GM12873 (cell line): Measurements from ENCODE around the gene PFKL.

ENCODE experiments used
- TF ChIP-seq, protein P1 (sequence below): IDR thresholded peaks from 2 replicates; pipeline ENCODE4 v1.5.1; 2012; ENCODE audit warnings: low read depth, mild to moderate bottlenecking, moderate library complexity, low read length, control low read depth; ENCODE audit not compliant: insufficient read depth; ENCODE audit errors: missing control alignments

The PFKL gene

DNA sequence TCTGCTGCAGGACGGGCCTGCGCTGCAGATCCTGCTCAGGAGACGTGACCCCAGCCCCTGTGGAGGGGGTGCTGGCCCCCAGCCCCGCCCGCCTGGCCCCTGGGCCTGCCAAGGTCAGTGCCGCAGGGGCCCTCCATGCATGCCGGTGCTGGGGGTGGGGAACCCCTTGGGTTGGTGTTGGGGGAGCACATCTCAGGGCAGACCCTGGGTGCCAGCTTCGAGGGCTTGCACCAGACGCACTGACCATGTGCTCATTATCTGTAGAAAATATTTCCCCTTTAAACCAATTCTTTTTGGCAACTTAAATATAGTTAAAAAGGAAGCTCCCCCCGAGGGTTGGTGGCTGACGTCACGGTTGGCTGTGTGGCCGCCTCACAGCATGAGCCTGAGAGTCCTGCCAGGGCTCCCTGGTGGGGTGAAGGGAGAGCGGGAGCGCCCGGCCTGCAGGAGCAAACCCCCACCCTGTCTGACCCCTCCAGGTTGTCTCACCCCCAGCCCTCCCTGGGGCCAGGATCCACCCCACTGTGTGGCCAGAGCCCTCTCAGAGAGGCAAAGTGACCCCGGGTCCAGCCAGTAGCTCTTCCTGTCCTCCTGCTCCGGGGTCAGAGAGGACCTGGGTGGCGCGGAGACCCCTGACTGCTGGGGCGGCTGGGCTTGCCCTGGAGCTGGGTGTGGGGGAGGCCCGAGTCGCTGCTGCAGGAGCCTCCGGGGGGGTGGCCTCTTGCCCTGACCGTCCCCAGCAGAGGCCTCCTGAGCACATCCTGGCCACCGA, 5.3 kb upstream of the PFKL start:
- TF ChIP-seq, protein P1, sequence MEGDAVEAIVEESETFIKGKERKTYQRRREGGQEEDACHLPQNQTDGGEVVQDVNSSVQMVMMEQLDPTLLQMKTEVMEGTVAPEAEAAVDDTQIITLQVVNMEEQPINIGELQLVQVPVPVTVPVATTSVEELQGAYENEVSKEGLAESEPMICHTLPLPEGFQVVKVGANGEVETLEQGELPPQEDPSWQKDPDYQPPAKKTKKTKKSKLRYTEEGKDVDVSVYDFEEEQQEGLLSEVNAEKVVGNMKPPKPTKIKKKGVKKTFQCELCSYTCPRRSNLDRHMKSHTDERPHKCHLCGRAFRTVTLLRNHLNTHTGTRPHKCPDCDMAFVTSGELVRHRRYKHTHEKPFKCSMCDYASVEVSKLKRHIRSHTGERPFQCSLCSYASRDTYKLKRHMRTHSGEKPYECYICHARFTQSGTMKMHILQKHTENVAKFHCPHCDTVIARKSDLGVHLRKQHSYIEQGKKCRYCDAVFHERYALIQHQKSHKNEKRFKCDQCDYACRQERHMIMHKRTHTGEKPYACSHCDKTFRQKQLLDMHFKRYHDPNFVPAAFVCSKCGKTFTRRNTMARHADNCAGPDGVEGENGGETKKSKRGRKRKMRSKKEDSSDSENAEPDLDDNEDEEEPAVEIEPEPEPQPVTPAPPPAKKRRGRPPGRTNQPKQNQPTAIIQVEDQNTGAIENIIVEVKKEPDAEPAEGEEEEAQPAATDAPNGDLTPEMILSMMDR: no peak

DNA sequence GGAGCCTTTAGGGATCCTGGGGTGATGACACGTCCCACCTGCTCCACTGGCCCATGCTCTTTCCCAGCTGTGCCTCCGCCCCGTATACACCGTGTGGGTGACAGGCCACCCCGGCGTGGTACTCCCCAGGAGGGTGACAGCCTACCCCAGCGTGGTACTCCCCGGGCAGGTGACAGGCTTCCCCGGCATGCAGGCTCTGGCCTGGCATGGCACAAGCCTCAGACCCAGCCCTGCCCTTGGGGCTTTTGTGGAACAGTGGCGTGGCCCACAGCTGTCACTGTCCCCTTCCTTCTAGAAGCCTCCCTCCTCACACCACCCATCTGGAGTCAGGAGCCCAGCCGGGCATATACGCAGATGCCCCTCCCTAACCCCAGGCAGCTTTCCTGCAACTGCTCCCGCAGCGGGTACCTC, 4.7 kb upstream of the PFKL start:
- TF ChIP-seq, protein P1: no peak

DNA sequence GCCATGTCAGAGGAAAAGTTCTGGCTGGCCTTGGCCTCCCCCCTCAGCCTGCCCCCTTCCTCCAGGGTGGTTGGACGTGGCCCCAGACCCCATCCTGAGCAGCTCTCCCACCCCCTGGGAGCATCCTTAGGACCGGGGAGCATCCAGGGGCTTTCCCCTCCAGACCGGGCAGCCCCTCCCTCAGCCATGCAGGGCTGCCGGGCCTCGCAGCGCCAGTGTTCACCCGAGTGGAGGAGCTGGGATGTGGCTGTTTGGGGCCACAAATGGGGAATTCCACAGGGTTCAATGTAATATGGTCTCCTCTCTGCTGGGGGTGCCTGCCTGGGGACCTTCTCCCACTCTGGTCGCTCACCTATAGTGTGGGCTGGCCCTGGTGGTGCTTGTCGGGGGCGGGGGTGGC, 4.2 kb upstream of the PFKL start:
- TF ChIP-seq, protein P1: no peak

DNA sequence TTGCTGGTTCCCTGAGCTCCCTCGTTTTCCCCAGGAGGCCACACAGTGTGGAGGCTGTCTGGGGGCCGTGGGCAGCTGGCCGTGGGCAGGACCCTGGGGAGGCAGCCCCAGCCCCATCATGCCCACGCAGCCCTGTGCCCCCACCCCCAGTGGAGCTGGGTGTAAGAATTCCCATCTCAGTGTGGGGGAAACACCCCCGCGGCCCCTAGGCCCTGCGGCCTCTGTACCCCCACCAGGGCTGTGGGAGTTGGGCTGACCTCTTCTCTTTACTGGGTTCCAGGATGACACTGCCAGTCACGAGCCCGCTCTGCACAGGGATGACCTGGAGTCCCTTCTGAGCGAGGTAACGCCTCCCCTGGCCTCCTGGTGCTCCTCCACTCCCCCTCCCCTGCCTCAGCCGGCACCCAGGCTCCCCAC, 3.7 kb upstream of the PFKL start:
- TF ChIP-seq, protein P1: no peak

DNA sequence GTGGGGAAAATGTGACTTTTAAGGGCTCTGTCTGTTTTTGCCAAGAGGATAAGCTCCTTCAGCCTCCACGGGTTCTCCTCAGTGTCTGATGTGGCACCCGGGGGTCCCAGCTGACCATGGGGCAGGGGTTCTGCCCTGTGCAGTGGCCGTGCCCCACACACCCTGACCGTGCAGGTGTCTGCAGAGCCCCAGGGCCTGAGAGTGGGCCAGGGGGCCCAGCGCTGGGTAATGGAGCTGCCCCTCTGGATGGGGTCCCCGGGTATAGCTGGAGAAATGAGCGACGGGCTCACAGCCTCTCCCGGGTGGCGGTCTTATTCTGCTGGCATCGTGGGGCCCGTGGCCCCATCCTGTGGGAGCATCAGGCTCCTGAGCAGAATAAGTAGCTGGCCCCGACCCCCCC, 2.9 kb upstream of the PFKL start:
- TF ChIP-seq, protein P1: no peak

DNA sequence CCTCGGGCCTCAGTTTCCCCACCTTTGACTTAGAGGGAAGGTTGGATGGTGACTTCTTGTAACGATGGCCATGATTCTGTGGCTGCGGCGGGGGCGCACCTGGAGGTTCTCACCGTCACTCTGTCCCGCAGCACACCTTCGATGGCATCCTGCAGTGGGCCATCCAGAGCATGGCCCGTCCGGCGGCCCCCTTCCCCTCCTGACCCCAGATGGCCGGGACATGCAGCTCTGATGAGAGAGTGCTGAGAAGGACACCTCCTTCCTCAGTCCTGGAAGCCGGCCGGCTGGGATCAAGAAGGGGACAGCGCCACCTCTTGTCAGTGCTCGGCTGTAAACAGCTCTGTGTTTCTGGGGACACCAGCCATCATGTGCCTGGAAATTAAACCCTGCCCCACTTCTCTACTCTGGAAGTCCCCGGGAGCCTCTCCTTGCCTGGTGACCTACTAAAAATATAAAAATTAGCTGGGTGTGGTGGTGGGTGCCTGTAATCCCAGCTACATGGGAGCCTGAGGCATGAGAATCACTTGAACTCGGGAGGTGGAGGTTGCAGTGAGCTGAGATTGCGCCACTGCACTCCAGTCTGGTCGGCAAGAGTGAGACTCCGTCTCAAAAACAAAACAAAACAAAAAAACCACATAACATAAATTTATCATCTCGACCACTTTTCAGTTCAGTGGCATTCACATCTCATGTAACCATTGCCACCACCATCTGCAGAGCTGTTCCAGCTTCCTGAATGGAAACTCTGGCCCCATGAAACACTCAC, 2.1 kb upstream of the PFKL start:
- TF ChIP-seq, protein P1: peak; percentile 87

DNA sequence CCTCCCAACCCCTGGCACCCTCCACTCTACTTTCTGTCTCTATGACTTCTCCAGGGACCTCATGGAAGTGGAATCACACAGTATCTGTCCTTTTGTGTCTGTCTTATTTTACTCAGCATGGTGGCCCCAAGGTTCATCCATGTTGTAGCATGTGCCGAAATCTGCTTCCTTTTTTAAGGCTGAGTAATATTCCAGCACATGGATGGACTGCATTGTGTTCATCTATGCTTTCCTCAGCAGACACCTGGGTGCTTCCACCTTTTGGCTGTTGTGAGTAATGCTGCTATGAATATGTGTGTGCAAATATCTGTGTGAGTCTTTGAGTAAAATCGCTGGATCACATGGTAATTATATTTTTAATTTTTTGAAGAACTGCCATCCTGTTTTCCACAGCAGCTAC, 1.6 kb upstream of the PFKL start:
- TF ChIP-seq, protein P1: peak; percentile 46
